GM10266 (cell line): Measurements from ENCODE around the gene CAPG.
"Not testable (repeated sequence)": the region's sequence is repeated elsewhere in the genome, so short reads cannot be mapped to it uniquely, and the experiment has no call there.

Source experiments
- DNase-seq: peaks from one replicate; pipeline ENCODE4 v3.0.0; 2012; ENCODE audit errors: extremely low spot score
- TF ChIP-seq, protein P1 (sequence below): IDR thresholded peaks from 2 replicates; pipeline ENCODE4 v1.5.1; 2012; ENCODE audit warnings: mild to moderate bottlenecking, low read depth; ENCODE audit not compliant: control insufficient read depth, insufficient read depth; ENCODE audit errors: missing control alignments

CAPG gene

DNA sequence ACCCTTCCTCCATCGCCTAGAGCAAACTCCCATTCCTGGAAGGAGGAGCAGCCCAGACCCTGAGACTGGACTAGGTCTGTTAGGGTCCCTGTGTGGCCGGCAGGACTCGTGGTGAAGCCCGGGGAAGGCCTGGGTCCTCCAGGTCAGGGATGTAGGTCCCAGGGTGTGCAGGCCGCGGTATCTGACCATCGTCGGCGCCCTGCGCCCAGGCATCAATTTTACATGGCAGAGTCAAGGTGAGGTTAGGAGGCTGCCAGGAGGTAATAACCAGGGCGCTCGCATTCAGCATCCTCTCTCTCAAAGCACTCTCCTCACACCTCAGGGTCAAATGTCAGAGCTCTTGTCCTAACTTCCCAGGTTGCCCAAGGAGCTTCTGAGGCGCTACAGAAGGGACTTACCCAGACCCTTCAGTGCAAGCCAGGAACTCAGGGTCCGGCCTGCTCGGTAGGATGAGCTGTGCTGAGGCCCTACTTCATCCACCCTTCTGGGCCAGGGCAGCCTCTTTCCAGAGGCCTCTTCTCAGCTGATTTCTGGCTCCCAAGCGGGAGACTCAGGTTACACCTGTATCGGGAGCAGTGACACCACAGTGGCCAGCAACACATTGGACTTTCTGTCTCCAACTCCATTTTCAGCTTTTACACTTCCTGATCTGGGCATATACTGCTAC, 9.0 kb upstream of the CAPG start:
- DNase-seq = no peak
- TF ChIP-seq, protein P1, sequence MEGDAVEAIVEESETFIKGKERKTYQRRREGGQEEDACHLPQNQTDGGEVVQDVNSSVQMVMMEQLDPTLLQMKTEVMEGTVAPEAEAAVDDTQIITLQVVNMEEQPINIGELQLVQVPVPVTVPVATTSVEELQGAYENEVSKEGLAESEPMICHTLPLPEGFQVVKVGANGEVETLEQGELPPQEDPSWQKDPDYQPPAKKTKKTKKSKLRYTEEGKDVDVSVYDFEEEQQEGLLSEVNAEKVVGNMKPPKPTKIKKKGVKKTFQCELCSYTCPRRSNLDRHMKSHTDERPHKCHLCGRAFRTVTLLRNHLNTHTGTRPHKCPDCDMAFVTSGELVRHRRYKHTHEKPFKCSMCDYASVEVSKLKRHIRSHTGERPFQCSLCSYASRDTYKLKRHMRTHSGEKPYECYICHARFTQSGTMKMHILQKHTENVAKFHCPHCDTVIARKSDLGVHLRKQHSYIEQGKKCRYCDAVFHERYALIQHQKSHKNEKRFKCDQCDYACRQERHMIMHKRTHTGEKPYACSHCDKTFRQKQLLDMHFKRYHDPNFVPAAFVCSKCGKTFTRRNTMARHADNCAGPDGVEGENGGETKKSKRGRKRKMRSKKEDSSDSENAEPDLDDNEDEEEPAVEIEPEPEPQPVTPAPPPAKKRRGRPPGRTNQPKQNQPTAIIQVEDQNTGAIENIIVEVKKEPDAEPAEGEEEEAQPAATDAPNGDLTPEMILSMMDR = no peak

- peak; percentile 90 for DNase-seq
- TF ChIP-seq, protein P1 = no peak
These were observed 8.2 kb upstream of the CAPG start, which contains the start of gene SH2D6 for GRCh38 chr2:85418132-85419008. Gene SH2D6 (plus strand): TSS chr2:85418714. CDS start chr2:85429466, 10,752 bp downstream.

- no peak for DNase-seq
- TF ChIP-seq, protein P1 = no peak
These were observed 5.9 kb upstream of the CAPG start for GRCh38 chr2:85415980-85416650.

DNA sequence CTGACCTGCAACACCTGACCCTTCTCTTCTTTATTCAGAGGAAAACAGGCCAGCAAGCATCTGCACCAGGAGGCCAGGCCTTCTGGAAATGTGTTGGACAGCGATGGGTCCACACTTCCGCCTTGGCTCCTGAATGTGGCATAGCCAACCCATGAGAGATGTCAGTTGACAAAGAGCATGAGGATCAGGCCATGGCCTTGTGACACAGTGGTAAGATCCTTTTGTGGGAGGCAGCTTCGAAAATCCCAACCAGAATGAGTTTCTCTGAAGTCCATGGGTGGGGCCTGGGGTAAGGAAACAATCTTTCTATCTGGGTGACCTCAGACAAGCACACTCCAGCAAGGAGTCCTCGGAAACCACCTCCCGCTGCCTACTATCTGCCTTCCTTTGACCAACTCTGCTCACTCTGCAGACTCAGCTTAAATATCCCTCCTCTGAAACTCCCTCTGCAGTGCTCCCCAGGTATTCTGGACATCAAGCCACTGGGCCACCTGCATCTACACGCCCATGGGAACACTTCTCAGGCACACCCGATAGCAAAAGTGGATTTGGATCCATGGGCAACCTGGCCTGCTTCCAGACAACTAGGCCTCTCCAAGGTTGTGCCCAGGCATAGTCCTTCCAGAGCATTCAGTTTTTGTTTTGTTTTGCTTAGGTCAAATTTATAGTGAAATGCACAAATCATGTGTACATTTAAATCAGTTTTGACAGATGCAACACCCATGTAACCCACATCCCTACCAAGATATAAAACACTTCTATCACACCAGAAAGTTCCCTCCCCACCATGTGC, 4.8 kb upstream of the CAPG start:
- DNase-seq = no peak
- TF ChIP-seq, protein P1 = no peak

GRCh38 chr2:85414421-85414759, 4.2 kb upstream of the CAPG start:
- DNase-seq = not testable (repeated sequence)

DNA sequence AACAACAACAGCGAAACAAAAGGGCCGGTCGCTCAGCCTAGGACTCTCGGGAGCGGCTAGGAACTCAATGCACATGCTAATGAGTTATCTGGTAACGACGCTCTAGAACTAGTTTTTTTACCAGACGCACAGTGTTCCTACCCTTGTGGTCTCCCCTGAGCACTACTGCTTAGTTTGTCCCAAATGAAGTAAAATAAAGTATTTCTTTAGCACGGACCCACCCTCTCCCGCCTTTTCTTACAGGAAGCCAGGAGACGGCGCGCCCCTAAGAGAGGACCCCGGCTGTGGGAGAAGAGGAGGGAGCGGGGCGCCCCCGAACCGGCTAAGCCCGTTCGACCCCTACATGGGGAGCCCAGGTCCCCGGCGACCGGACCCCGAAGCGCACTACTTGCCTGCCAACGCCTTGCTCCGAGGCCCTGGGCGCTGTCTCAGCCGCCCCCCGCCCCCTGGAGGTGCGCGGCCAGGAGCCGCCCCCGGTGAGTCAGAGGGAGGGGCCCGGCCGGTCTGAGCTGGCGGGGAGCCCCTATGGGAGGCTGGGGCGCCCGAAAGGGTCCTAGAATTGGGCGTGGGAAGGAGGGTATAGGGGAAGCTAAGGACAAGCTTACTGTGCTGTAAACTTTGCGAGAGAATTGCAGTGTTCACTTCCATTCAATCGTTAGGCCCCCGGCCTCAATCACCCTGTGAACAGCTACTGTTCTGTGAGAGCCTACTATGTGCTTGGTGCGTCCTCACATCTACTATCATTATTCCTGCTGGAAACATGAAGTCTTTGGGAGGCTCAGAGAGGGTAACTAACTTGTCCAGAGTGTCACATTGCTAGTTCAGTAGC, 3.6 kb upstream of the CAPG start:
- TF ChIP-seq, protein P1 = no peak
- no peak for DNase-seq
